GM18868 (cell line): ENCODE measurements around the gene MBLAC1.
A peak's percentile ranks its signal among the peaks of the same experiment; 100 is the strongest.

Experiments
- ATAC-seq: cut with Tn5 transposase; IDR thresholded peaks from one replicate; pipeline ENCODE4 v1.9.1; 2021; ENCODE audit warnings: mild to moderate bottlenecking, moderate library complexity; ENCODE audit not compliant: unreplicated experiment

Gene MBLAC1

DNA sequence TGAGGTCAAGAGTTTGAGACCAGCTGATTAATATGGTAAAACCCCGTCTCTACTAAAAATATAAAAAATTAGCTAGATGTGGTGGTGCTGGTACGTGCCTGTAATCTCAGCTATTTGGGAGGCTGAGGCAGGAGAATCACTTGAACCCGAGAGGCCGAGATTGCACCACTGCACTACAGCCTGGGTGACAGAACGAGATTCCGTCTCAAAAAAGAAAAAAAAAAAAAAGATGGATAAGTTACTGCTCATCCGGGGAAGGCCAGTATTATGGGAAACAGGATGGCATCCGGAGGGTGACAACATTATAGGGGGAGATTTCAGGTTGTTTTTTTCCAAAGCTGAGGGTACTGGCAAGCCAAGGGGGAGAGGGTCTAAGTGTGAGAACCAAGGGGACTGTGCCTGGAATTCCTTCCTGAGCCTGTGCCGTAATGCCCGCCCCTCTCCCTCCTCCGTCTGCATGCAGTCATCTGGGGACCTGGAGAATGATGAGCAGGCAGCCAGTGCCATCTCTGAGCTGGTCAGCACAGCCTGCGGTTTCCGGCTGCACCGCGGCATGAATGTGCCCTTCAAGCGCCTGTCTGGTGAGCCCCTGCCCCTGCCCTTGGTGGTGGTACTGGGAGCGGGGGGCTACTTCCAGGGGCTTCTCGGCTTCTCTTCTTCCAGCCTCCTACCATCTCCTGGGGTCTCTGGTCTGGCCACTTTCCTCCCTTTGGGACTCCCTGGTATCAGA, 26.3 kb downstream of the MBLAC1 start:
- ATAC-seq, result no peak

DNA sequence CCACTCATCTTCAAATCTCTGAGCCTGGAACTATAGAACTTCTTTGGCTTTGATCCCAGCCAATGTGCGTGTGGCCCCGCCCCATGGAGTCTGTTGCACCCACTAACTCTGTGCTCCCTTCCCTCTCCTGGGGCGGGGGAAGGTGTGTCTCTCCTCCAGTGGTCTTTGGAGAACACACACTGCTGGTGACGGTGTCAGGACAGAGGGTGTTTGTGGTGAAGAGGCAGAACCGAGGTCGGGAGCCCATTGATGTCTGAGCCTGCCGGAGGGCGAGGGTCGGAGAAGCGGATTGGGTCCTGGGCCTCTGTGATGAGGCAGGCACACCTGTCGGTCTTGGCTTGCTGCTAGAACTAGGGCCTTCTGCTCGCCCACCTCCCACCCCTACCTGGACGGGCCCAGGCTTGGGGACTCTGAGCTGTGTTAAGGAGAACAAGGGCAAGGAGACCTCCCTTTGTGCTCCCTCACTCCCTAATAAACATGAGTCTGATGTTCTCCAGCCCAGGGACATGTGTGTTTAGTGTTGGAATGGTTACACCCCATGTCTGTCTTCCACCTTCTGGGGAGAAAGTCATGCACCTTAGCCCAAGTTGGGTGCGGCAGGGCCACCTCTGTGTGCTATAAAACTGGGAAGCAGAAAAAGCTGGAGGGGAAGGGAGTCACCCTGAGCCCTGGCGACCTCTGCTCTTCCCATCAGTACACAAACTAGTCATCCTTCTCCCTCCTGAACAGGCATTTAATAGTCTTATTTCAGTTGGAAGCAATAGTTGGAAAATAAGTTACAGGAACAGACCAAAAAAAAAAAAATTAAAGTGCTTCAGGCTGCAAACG, 27.2 kb downstream of the MBLAC1 start:
- ATAC-seq, result no peak

DNA sequence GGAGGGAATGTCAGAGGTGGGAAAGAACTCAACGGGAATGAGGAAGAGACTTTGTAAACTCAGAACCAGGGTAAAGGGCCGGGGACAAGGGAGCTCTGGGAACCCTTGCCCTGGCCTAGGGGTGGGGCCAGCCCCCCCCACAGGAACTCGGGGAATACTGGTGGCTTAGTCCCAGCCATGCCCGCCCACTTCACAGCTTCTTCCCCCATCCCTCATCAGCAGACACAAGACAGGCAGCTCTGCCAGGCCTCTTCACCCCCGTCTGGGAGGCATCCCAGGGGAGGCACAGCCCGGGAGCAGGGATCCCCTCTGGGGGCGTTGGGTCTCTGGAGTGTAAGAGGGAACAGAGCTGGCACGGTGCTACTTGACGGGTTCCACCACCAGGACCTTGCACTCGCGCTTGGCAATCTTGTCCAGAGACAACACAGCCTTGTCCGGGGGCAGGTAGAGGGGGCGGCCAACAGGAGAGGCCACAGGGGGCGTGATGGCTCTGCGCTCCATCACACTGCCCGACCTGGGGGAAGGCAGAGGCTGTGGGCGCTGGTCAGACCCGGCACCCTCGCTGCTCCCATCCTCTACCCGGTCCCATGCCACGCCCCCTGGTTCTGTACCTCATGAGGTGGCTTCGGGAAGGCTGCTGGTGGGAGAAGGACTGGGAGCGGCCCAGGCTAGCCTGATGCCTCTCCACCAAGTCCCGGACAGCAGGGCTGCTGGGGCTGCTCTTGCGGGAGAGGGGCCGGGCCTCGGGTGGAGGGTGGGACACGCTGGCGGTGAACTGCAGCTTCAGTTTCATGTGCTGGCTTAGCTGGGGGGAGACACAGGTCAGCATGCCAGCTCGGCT, 28.1 kb downstream of the MBLAC1 start:
- ATAC-seq, result no peak

DNA sequence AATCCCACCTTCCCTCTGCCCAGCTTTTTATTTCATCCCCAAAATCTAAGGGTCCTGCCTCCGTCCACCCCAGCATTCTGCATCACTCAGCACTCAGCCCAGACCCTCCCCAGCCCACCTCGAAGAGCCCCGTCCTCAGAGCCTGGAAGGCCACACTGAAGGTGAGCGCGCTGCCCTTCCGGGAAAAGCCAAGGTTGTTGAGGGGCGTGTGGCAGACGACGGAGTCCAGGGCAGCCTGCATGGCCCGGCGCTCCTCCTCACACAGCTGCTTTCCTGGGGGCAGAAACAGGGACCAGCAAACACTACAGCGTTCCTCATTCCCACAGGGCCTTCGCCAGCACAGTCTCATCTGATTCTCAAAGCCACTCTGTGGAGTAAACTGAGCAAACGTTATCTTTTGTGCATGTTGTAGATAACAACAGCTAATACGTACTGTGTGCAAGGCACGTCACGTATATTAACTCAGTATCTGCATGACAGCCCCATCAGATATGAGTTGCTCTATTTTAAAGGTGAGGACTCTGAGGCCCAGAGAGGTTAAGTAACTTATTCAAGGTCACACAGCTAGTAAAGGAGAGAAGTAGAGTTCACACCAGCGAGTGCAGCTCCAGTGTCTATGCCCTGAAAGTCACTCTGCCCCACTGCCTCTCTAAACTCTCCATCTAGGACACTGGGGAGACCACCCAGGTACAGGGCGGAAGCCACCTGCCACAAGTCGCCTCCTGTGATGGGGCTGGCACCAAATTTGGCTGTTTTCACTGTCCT, 29.0 kb downstream of the MBLAC1 start:
- no peak for ATAC-seq

DNA sequence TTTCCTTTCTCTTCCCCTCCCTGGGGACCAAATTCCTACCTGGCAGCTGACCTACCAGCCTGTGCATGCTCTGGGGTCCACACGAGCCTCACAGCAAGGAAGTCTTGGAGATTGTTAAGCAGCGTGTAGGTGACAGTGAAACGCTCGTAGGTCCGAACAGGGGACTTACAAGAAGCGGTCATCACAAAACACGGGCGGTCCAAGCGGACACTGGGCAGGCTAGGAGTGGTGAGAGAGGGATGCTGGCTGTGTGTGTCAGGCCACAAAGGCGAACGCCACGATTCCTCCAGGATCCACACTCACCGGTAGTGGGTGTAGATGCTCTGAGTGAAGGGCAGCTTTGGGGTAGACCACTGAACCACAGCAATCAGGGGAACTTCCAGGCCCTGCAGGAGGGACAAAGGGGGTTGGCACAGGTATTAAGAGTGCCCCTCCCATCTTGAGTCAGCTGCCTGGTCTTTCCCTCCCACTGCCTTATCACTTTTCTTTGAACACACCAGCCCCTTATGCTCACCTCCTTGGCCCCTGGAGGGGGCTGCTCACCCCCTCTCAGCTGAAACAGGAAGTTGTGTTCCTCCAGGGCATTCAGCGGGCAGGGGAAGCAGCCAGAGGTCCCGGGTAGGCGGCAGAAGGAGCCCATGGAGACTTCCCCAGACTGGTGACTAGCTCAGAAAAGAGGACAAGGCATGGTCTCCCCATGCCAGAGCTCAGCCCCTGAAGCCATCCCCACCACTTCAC, 29.7 kb downstream of the MBLAC1 start:
- peak; percentile 39 for ATAC-seq

DNA sequence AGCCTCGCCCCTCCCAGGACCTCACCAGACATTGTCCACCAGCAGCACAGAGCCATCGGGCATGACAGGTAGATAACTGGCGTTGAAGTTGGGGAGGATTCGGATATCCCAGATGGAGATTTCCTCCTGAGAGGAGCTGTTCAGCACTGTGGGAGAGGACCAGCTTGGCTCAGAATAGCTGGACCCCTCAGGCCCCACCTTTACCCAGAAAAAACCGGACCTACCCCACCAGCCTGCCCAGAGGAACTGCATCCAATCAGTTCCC, 30.2 kb downstream of the MBLAC1 start:
- no peak for ATAC-seq

DNA sequence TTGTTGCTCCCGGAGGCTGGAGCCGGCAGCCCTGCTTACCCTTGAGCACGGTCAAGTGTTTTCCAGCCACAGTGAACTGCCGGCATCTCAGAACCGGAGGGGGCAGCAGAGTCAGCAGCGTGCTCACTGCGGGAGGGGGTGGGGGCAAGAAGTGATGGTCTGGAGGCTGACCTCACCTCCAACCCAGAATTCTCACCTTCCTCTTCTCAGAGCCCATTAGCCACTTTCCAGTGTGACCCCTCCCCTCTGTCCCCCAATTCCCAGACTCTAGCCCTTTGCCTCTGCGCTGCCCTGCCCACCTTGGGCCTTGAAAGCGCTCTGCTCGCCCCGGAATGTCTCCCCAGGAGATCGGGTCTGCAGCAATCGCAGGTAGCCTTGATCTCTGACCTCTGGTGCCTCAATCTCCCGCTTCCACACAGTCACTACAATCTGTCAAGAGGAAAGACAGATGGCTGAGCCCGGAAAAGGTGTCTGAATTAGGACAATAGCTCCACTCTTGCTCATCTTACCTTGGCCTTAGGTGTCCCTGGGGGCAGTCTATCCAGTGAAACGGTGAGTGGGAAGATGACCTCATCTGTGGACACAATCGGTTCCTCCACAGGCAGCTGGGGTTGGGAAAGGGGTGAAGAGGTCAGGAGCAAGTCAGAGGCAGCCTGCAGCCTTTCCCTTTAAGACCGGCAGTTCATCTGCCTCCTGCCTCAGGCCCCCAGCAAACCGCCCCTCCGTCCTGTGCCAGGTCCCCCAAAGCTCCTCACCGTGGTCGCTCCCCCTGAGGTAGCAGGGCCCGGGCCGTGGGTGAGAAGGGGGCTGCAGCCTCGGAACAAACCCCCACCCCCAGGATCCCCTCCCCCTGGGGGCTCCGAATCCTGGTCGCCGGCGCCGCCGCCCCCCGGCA, 30.8 kb downstream of the MBLAC1 start:
- ATAC-seq, result no peak

DNA sequence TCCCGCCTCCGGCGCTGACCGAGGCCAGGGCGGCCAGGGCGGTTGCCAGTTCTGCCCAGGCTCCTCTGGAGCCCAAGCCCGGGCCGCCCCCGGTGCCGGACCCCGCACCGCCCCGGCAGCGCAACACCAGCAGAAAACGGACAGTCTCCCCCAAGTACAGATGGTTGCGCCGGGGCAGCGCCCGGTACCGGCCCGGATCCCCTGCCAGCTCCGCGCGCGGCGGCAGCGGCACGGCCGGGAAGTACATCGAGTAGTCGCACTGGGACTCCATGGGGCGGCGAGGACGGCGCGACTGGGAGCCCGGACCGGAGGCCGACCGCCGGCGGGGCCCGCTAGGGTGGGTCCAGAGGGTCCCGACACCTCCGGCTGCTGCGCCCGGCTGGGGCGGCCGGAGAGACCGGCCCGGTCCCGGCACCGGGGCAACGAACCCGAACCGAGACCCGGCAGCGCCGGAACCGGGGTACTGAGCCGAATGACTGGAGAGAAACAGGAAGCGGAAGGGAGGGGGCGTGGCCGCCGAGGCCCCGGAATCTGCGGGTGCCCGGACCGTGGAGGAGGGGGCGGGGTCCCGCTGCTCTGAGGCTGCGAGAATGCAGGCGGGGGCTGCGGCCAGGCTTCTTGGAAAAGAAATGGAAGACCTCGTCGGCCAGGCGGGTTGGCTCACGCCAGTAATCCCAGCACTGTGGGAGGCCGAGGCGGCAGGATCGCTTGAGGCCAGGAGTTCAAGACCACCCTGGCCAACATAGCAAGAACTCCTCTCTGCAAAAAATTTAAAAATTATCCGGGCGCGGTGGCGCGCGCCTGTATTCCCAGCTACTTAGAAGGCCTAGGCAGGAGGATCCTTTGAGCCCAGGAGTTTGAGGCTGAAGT, 31.7 kb downstream of the MBLAC1 start, which contains the start of gene TRAPPC14:
TRAPPC14 (minus strand) TSS at position 495 of the 870 bp plus-strand sequence; CDS start at position 271, 224 bp downstream.
- peak; percentile 70 for ATAC-seq

DNA sequence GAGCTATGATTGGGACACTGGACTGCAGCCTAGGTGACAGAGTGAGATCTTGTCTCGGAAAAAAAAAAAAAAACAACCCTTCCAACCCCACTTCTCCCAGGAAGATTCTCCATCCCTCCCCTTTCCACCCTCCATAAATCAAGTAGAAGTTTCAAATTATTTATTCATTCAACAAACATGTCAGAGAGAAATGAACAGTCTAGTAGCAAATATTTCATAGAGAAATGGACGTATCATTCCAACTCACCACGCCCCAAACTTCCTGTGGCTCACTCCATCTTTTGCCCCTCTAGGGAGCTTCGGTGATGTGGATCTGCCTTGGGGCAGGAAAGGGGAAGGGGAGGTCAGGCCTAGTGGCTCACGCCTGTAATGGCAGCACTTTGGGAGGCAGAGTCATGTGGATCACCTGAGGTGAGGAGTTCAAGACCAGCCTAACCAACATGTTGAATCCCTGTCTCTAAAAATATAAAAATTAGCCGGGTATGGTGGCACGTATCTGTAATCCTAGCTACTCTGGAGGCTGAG, 32.4 kb downstream of the MBLAC1 start:
- no peak for ATAC-seq

DNA sequence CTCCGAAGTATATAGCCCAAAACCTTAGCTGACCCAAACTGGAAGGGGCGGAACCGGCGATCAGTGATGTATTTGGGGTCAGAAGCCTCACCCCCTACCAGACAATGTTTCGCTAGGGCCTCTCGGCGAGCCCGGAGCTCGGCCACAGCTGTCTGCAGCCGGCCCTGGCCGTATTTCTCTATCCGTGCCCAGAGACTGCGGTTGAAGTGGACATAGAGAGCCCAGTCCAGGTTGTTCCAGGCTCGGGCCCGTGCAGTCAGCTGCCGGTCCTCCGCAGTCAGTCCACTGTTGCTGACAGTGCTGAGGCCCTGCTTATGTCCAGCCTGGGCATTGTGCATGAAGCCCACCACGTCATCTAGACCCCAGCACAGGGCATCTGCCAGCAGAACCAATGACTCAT, 33.3 kb downstream of the MBLAC1 start:
- no peak for ATAC-seq

DNA sequence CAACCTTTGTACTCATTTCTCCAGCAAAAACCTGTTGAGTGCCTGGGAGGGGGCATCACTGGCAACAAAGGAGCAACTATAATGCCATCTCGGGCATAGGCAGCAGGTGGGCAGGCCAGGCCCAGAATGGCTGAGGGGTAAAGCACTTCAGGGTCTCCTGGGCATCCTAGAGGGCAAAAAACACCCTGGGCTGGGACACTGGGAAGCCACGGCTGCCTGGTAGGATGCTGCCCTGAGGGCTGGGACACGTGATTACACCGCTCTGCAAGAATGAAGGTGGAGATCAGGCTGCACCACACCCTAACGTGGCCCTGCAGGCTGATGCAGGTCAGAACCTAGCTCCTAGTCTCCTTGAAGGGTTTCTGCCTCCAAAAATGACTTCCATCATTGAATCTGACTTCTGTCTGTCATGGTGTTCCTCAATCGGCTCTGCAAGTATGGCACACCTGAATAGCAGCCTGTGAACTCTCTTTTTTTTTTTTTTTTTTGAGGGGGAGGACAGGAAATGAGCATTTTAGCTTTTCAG, 36.3 kb downstream of the MBLAC1 start:
- no peak for ATAC-seq

DNA sequence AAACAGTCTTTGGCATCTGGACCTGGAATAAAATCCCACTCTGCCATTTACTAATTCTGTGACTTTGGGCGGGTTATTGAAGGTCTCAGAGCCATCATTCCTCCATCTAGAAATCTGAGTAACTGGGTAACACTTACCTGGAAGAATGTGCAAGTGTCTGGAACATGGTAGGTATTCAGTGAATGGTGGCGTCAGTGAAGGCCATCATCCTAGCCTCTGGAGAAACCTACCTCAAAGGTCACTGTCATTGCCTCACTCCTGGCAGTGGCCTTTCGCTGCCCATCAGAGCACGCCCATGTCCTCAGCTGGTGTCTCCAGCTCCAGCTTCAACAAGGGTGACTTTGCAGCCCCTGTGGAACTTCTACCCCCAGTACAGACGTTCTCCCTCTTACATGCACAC, 37.1 kb downstream of the MBLAC1 start:
- no peak for ATAC-seq

DNA sequence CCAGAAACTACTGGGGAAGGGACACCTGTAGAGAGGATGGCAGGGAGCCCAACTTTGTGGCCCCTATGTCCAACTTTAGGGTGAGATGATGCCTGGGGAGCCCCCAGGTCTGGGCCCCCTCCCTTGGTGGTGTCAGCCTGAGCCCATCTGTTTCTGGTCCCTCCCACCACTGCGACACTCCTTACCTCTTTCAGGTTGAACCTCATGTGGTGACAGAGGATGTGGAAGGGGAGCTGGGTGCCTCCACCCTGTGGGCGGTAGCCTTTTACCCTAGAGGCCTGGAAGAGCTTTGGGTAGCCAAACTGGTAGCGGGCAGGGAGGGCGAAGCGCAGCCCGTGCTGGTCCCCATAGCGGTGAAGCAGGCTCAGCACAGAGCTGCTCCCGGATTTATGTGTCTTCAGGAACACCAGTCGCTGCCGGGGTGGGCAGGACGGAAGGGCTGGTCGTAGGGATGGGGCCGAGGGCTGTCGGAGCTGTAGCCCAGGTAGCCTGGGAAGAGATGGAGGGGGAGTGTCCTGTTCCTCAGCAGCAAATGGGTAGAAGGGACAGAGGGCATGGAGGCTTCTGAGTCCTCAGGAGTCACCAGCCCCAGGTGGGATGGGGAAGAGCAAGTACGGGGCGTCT, 39.7 kb downstream of the MBLAC1 start:
- ATAC-seq, result no peak

DNA sequence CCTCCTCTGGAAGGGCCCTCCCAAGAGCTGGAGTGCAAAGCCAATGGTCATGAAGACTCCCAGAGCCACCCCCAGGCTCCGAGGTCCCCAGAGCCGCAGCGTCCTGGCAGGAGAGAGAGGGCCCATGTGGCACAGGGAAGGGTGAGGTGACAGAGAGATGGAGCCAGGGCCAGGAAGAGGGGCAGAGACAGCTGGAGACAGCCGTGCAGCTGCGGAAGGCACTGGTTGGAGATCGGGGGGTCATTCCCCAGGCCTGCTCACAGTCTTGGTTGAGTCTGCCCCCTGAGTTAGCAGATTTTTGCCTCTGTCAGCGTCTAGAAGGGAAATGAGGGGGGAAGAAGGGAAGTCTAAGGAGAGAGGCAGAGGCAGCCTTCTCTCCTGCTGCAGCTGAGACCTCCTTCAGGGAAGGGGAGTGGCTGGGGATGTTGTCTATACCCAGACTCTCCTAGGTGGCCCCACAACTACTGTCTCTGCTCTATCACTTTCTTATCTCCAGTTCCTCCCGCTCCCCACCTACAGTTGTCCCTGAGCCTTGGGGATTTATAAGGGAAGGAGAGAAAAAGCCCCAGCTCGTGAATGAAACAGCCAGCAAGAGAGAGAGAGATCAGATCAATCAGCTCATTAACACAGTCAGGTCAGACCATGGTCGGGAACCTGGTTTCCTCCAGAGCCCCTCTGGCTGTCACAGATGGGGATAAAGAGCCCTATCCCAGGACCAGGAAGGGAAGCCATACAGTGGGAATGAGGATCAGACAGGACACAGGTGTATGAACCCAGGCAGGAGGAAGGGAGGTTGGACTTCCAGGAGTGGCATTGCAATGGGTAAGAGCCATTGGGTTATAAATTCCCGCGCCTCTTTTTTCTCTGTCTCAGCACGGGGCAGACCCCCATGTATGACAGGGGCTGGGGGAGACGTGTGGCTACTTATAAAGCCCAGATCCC, 40.5 kb downstream of the MBLAC1 start:
- ATAC-seq, result no peak

DNA sequence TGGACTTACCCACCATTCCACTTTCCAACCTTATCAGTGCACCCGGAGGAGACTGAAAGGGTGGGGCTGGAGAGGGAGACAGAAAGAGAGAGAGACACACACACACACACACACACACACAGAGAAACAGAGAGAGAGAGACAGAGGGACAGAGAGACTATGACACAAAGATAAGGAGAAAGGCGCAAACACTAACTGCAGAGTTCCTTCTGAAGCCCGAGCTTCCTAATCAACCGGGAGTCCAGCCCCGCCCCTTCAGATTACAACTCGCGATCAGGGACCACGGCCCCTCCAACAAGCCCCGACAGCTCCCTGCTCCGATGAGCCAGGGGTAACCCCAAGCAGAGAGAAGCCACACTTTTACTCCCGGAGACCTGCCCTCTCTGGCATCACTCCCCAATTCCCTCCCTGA, 41.2 kb downstream of the MBLAC1 start:
- ATAC-seq, result no peak
